K562 (cell line): ENCODE data around the gene SLC15A3. TPM values are rescaled to one million over a fixed set of nuclear protein-coding genes. Genes with fewer than 3 reads are reported as not detected.

Source experiments
- ARID4B ChIP-seq: sonication (generic); formaldehyde crosslinking; IDR thresholded peaks from 2 replicates; pipeline ENCODE4 v1.8.0; 2022; ENCODE audit warnings: mild to moderate bottlenecking, missing genetic modification reagents
- CBX5 ChIP-seq: IDR thresholded peaks from 2 replicates; pipeline ENCODE4 v1.6.1; 2014; ENCODE audit warnings: low read depth, borderline replicate concordance
- GATA2 ChIP-seq: sonication (generic); formaldehyde crosslinking; IDR thresholded peaks from 2 replicates; pipeline ENCODE4 v1.4.0; 2020; ENCODE audit warnings: mild to moderate bottlenecking, missing genetic modification reagents
- LCOR ChIP-seq: sonication (generic); formaldehyde crosslinking; IDR thresholded peaks from 2 replicates; pipeline ENCODE4 v1.8.0; 2022; ENCODE audit warnings: mild to moderate bottlenecking, missing genetic modification reagents
- MAFK ChIP-seq: IDR thresholded peaks from 2 replicates; pipeline ENCODE4 v1.6.1; 2011; ENCODE audit warnings: low read length, improper control_type of control experiment
- MXD1 ChIP-seq: fragments of 250-450 bp; sonication (Bioruptor Pico); IDR thresholded peaks from 2 replicates; pipeline ENCODE4 v1.8.0; 2021; ENCODE audit warnings: borderline replicate concordance, mild to moderate bottlenecking, moderate library complexity; ENCODE audit not compliant: poor library complexity, severe bottlenecking
- MXI1 ChIP-seq: IDR thresholded peaks from 2 replicates; pipeline ENCODE4 v1.6.1; 2011; ENCODE audit warnings: low read depth, mild to moderate bottlenecking, improper control_type of control experiment, low read length
- MYNN ChIP-seq, 2 experiments: sonication (generic); formaldehyde crosslinking in 1 of 2; IDR thresholded peaks; 2 replicates each; pipeline versions ENCODE4 v1.5.0 to v1.6.1; 2016 to 2020; ENCODE audit warnings: antibody characterized with exemption in 1 of 2, missing genetic modification reagents in 1 of 2
- PHF20 ChIP-seq: fragments of 450-650 bp; IDR thresholded peaks from 2 replicates; pipeline ENCODE4 v1.6.1; 2018; ENCODE audit not compliant: partially characterized antibody
- PML ChIP-seq: IDR thresholded peaks from 2 replicates; pipeline ENCODE4 v1.6.1; 2012; ENCODE audit warnings: low read length, inconsistent platforms
- RFX5 ChIP-seq: IDR thresholded peaks from 2 replicates; pipeline ENCODE4 v1.6.1; 2011; ENCODE audit warnings: low read depth, mild to moderate bottlenecking, improper control_type of control experiment, low read length
- TARDBP ChIP-seq: fragments of 450-650 bp; IDR thresholded peaks from 2 replicates; pipeline ENCODE4 v1.6.1; 2016
- ZBTB11 ChIP-seq, 3 experiments: fragments of 200-800 bp in 1 of 3; fragments of 250-450 bp in 1 of 3; fragments of 450-650 bp in 1 of 3; sonication (Bioruptor Pico) in 1 of 3; sonication (Bioruptor generic) in 1 of 3; formaldehyde crosslinking in 1 of 3; IDR thresholded peaks; 2 replicates each; pipeline versions ENCODE4 v1.6.1 to v1.8.0; 2016 to 2022; ENCODE audit warnings: mild to moderate bottlenecking in 2 of 3, missing genetic modification characterization in 2 of 3, missing compliant biosample characterization in 1 of 3, moderate library complexity in 1 of 3
- ZC3H11A ChIP-seq: IDR thresholded peaks from 2 replicates; pipeline ENCODE4 v1.6.1; 2012; ENCODE audit warnings: low read depth, low read length, improper control_type of control experiment
- ZEB2 ChIP-seq: fragments of 450-650 bp; IDR thresholded peaks from 2 replicates; pipeline ENCODE4 v1.6.1; 2016
- ZNF212 ChIP-seq: fragments of 450-650 bp; formaldehyde crosslinking; IDR thresholded peaks from 2 replicates; pipeline ENCODE4 v1.4.0; 2020; ENCODE audit warnings: mild to moderate bottlenecking
- ZNF740 ChIP-seq, 3 experiments: fragments of 200-800 bp in 1 of 3; sonication (Bioruptor generic) in 1 of 3; sonication (generic) in 1 of 3; formaldehyde crosslinking in 1 of 3; IDR thresholded peaks; 2 replicates each; pipeline versions ENCODE4 v1.6.1 to v1.8.0; 2016 to 2022; ENCODE audit warnings: mild to moderate bottlenecking in 2 of 3, missing compliant biosample characterization in 2 of 3, missing genetic modification characterization in 2 of 3, missing genetic modification reagents in 1 of 3
- polyA plus RNA-seq, 8 experiments: library from polyadenylated mRNA; depleted of rRNA in 4 of 8; stranded (reverse) in 5 of 8; unstranded in 3 of 8; fragments of >200 nt; fragmentation: Nextera tagmentation in 2 of 8; fragmentation: Illumina TruSeq in 1 of 8; extraction: Ambion mirVana in 2 of 8; extraction: Trizol in 1 of 8; gene quantifications; 2 replicates each; pipeline versions ENCODE4 v1.2.1 to v1.2.3, GENCODE V29; 2011 to 2014; ENCODE audit warnings: inconsistent platforms in 1 of 8, missing spikeins in 1 of 8
- total RNA-seq, 7 experiments: library from RNA; depleted of rRNA in 6 of 7; stranded (reverse); fragments of >200 nt in 6 of 7; fragmentation: Illumina TruSeq in 2 of 7; extraction: Trizol in 2 of 7; gene quantifications; 2 replicates each; pipeline versions ENCODE4 v1.2.1 to v1.2.3, GENCODE V29; 2011 to 2021; ENCODE audit warnings: low replicate concordance in 1 of 7

Gene SLC15A3
- total and polyA plus RNA-seq, 9 of the 15 experiments (the other 6 are each of a cell fraction or from before 2014, with no cell fraction given): 0.07 to 0.27 TPM; not detected in 7

GRCh38 chr11:60913793-60914632, 38.0 kb downstream of the SLC15A3 start, which contains the start of gene TMEM109 (continued):
- TF ChIP-seq ARID4B (CRISPR knock-in tag) (no peak; the same call in 1 of the 2 replicates), ZNF740 (CRISPR knock-in tag; IDR thresholded peaks at IDR 0.05) (peak; percentile 58; the same call in 1 of the 2 replicates), ZNF740 (tag; IDR thresholded peaks at IDR 0.05) (no peak), MXI1 (peak; percentile 23), GATA2 (CRISPR knock-in tag) (peak; percentile 45; the same call in 1 of the 2 replicates), MYNN (IDR thresholded peaks at IDR 0.05) (peak; percentile 91), MYNN (CRISPR knock-in tag; IDR thresholded peaks at IDR 0.05) (peak; percentile 74), PHF20 (peak; percentile 37), RFX5 (no peak), MAFK (no peak), LCOR (peak; percentile 64; the same call in 1 of the 2 replicates), PML (no peak; the same call in 1 of the 2 replicates), TARDBP (no peak), MXD1 (CRISPR knock-in tag) (peak; percentile 15), CBX5 (no peak), ZBTB11 (CRISPR knock-in tag; IDR thresholded peaks at IDR 0.05) (peak in 1 of 3 experiments; percentile 68; a peak in 2 of 6 replicates), ZNF212 (CRISPR knock-in tag) (no peak), ZEB2 (no peak), ZC3H11A (no peak)
